HG03439 (cell line): ENCODE results near the gene PLCB4.

Experiments
- ATAC-seq: cut with Tn5 transposase; IDR thresholded peaks from one replicate; pipeline ENCODE4 v1.9.1; 2021; ENCODE audit warnings: mild to moderate bottlenecking, moderate library complexity; ENCODE audit not compliant: unreplicated experiment

The PLCB4 gene

DNA sequence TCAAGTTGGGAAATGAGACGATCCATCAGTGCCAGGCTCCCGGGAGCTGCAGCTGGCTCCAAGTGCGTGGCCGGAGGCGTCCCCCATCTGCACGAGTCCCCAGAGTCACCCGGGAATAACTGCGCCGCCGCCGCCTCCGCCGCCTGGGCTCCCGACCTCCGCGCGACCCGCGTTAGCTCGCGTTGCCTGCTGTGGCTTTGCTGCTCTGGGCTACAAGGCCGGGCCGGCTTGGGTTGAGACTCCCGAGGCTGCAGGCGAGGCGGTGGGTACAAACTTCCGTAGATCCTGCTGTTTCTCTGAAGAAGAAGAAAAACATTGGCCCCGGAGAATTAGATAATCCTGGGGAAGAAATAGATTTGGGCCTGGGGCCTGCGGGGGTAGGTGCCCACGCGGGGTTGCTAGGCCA, 438.1 kb downstream of the PLCB4 start:
- ATAC-seq, result no peak

DNA sequence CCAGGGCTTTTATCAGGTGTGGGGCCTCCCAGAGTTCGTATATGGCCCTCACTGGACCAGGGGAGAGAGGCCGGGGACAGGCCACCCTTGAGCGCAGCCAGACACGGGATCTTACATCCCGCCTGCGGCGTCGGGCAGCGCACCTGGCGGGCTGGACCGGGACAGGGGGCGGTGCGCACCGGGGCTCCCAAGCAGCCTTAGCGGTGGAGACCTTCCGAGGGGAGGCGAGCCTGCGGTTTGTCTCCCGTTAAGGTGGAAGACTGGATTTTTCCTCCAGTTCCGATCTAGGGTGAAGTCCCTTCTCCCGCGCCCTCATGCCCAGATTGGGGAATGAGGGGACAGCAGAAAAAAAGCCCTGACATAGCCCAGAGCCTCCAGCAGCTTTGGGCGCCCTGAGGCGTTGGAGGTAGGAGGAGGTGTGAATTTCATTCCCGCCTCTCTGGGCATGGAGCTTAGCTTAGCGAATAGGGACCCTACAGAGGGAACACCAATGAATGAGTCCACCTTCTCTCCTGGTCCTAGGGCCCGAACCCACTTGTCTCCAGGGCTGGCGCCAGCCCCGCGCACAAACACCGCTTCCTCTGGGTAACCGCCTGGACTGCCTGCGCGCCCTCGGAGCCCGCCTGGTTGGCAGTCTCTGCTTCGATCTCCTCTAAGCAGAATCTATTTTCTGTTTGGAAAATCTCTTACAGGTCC, 438.8 kb downstream of the PLCB4 start:
- ATAC-seq, result no peak

DNA sequence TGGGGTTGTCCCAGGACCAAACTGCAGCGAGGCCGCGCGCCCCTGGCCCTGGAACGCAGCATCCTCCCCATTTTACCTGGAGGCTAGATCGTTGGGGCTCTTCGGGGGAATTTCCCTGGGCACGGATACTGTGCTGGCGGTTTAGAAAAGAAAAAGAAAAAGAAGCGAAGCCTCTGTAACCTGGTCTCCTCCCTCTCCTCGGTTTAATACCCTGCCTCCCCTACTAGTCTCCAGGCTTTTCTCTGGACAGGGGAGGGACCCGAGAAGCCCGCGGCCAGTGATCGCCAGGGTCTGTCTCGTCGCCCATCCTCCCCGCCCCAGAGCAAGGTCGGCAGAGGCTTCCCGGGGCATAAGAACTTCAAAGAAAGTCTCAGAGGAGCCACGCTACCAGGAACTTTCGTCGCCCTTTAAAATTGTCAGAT, 439.4 kb downstream of the PLCB4 start:
- no peak for ATAC-seq

DNA sequence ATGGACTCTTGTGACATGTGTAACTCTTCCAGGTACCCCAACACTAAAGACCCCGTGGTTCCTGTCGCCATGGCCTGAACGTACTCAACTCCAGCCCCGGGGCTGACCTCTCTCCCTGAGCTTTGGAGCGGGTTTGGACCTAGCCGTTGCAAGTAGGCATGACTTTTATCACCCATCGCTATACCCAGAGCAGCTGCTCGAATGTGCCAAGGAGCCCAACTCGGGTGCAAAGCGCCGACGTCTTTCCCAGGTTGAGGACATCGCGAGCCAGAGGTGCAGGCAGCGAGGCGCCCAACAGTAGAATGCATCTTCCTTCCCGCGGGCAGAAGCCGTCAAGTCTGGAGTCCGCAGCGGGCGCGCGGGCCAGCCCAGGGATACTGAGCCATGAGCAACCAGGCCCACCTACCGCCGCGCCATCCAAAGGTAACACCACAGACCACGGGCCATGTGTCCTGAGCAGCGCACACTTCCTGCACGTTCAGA, 439.9 kb downstream of the PLCB4 start:
- no peak for ATAC-seq

DNA sequence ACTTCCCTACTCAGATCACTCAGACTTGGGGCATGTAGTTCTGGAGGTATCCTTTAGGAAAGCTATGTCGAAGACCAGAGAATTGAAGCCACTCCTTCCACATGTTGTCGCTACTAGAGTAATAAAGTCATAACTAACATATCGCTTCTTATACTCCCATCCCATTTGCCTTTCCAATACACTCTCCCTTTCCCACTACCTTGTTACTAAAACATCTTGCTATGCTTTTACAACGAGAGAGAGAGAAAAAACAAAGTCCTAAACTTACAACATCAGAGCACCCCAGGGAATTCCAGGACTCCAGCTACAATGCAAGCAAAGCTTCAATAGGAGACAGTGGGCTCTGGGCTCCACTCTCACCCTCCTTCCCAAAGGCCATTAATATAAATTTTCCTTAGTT, 440.4 kb downstream of the PLCB4 start:
- ATAC-seq, result no peak

DNA sequence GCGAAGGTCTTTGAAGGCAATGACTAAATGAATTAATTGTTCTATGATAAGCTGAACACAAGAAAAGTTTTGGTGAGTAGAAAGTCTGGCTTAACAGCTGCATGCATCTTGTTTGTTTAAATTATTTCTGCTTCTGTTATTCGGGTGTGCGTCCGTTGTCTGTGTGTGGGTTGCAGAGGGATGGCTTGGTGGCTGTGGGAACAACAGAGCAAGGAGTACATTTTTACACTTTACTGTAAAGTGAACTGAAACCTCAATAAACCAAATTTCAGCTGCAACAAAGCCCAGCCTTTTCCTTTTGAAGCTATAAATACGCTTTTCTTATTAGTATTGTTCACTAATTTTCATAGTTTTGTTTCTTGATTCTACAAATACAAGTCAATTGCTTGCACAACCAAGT, 442.0 kb downstream of the PLCB4 start:
- ATAC-seq, result no peak

DNA sequence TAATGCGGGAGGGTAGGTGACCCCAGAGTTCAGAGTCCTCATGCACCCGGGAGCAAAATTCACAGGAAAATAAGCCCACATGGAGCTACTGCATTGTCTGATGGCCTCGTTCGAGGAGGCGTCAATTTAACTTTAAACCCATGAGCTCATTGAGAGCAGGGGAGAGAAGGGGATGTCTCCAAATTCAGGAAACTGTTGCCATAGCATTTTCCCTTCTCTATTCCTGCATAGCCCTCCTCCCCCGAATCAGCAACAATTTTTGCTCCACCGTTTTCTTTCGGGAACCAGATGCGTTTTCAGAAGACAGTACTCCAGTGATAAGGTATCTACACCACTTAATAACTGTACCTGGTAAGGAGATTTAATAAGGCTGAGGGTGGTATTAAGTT, 445.2 kb downstream of the PLCB4 start:
- no peak for ATAC-seq

DNA sequence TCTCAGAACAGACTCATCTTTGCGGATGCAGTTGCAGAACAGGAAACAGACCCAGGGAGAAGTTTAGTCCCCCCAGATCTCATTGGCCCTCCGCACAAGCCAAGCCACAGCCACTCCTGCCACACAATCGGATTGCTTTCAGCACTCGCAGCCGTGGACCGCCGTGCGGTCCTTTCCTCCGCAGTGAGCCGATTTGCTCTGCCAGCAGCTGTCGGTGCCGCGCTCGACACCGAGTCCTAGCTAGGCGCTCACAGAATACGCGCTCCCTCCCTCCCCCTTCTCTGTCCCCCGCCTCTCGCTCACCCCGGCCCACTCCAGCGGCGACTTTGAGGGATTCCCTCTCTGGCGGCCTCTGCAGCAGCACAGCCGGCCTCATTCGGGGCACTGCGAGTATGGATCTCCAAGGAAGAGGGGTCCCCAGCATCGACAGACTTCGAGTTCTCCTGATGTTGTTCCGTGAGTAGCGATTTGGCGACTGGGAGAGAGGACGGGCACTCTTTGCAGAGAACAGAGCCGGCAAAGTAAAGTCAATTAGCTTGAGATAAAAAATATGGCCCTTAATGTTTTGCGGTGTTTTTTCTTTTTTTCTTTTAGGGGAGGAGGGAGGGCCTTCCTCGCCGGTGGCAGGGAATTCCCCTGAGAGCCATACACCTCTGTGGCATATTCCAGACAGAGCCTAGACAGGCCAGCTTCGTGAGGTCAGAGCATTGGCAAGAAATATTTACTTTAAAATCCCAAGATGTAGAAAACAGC, 445.8 kb downstream of the PLCB4 start, which contains the start of gene LAMP5:
TSS of gene LAMP5 (plus strand) at position 130 of the 753 bp plus-strand sequence. CDS start at position 393, 263 bp downstream.
- no peak for ATAC-seq

DNA sequence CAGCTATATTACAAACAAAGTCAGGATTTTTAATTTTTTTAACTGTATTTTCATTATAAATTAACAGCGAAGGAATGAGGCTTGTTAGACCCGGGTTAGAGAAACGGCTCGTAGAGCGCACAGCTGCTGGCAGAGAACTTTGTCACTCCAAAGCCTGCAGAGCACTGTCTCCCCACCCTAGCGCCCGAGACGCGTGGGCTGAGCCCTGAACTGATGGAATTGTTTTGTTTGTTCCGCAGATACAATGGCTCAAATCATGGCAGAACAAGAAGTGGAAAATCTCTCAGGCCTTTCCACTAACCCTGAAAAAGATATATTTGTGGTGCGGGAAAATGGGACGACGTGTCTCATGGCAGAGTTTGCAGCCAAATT, 446.3 kb downstream of the PLCB4 start:
- no peak for ATAC-seq

DNA sequence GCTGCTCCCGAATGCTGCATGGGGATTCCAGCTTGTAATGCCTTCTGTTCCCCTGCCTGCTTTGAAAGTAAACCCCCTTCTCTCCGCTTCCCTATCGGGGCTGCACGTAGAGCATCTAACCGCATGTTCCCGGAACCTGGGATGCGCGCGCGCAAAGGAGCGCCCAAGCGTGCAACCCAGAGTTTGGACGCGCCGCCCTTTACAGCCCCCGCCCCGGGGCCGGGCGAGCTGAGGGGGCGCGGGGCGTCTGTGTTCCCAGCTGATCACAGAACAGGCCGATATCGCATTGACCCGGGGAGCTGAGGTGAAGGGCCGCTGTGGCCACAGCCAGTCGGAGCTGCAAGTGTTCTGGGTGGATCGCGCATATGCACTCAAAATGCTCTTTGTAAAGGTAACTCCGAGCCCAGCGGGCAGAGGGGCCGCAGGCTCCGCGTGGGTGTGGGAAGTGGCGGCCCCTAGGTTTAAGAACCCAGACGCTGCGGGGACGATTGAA, 446.9 kb downstream of the PLCB4 start:
- no peak for ATAC-seq

DNA sequence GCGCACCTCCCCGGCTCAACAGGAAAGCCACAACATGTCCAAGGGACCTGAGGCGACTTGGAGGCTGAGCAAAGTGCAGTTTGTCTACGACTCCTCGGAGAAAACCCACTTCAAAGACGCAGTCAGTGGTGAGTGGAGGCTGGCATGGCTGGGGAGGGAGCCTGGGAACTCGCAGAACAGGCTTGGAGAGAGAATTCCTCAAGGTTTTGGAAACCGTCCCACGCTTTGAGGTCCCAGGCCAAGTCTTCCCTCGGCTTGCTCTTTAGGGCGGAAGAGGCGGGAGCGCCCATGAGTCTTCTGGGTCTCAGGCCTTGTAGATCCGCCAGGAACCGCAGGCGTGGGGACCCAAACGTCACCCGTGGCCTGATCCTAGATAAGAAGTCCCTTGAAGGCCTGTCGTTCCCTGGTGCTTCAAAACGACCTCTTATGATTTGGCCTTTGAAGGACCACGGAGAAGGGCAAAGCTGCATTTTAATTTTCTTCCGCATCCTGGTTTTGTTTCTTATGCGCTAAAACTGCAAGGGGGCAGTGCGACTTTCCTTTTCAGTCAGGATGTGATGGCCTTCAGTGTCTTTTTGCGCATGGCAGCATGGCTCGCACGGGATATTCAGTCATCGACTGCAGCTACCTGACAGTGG, 447.5 kb downstream of the PLCB4 start:
- ATAC-seq, result no peak

DNA sequence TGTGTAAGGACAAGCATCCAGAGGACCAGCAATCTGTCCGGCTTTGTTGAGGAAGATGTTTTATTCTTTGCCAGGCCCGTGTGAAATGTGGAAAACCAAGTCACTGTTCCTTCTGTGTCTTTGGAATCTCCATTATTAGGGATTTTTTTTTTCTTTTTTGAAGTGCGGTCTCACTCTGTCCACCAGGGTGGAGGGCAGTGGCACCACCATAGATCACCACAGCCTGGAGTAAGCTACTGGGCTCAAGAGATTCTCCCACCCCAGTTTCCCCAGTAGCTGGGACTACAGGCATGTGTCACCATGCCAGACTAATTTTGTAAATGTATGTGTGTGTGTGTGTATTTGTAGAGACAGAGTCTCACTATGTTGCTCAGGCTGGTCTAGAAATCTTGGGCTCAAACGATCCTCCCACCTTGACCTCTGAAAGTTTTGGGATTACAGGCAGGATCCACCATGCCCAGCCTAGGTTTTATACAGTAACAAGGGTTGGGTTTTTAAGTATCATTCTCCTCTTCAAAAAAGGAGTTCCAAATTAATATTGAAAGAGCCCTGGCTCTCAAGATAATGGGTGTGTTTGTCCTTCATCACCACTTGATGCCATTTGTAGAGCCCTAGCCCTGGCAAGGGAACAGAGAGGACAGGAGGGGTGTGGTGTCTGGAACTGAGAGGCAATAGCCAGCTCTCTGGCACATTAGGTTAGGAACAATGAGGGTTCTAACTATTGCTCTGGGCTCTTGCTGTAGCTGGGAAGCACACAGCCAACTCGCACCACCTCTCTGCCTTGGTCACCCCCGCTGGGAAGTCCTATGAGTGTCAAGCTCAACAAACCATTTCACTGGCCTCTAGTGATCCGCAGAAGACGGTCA, 448.6 kb downstream of the PLCB4 start:
- no peak for ATAC-seq

DNA sequence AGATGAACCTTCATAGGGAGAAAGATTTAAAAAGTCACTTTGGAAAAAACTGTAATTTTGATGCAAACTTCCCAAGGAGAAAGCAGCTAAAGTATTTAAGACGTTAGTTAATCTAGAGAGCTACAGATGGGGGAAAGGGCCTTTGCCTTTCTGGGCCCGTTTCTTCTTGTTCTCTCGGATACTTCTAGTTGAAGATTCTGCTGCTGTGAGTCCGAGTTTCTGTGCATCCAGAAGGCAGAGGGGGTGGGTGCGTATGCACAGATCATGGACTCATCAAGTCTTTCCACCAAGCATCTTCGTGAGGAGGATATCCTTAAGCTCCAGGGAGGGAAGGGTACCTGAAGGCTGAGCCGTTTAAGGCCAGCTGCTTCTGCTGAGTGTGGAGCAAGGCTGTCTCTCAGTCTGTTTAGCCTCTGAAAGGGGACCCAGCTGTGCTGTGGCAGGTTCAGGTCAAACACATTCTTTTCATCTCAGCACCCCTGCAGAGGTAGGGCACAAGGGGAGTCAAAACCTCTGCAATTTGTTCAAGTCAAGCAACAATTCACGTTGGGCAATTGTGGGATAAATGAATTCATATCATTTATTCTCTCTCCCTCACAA, 449.8 kb downstream of the PLCB4 start:
- no peak for ATAC-seq

DNA sequence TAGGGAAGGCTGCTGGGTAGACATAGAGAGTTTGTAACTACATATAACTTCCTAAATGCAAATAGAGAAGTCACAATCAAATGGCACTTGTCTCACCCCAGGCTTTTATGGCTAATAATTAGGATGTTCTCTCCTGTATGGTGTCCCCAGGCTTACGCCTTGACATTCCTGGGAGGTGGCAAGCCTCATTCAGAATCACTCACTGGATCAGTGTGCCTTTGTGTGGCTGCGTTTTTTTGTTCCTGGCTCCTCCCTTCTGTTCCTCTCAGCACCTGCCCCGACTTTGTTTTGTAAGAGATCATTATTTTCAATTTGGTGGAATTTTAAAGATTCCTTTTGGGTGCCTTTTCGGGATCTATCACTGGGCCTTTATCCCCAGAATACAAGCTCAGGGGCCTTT, 451.2 kb downstream of the PLCB4 start:
- ATAC-seq, result no peak

DNA sequence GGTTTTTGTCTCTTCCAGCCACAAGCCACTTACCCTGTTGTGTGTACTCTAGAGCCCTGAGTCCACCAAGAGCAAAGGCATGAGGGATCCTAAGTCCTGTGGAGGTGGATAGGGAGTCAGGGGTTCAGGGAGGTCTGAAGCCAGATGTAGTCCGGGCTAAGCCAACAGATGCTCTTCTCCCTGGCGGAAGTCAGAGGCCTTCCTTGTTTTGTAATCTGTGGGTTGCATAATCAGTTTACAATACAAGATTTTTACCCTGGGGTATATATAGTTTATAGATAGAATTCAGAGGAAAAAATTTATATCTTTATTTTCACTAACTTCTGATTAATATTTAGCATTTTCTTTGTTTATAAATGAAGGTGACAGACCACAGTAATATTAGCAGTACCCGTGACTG, 454.7 kb downstream of the PLCB4 start:
- no peak for ATAC-seq
